Activated CD4-positive, CD25-positive, alpha-beta regulatory T cell treated with anti-CD3 and anti-CD28 coated beads, Interleukin-2, amount 50 U/mL, for 72 hours (primary cell): ENCODE data around the gene PRXL2C.
"Not testable (repeated sequence)": the region's sequence is repeated elsewhere in the genome, so short reads cannot be mapped to it uniquely, and the experiment has no call there.

ENCODE experiments used
- DNase-seq: peaks from one replicate; pipeline ENCODE4 v3.0.0; 2021

PRXL2C gene

GRCh38 chr9:96646081-96646991, 8.8 kb downstream of the PRXL2C start:
- DNase-seq: no peak

DNA sequence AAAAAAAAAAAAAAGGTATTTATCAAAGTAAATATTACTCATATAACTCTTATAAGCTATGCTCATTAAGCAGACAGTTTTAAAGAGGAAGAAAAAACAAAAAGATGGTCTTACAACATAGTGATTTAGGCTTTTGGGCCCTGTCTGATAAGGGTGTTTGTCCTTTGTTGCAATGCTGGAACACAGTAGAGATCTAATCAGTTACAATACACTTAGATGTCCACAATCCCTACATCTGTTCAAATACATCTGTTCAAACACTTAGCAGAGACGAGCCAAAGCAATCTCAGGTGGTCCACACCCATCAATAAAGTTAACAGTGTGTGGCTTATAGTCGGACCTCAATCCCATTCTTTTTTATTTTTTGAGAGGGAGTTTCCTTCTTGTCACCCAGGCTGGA, 11.0 kb downstream of the PRXL2C start:
- no peak for DNase-seq

DNA sequence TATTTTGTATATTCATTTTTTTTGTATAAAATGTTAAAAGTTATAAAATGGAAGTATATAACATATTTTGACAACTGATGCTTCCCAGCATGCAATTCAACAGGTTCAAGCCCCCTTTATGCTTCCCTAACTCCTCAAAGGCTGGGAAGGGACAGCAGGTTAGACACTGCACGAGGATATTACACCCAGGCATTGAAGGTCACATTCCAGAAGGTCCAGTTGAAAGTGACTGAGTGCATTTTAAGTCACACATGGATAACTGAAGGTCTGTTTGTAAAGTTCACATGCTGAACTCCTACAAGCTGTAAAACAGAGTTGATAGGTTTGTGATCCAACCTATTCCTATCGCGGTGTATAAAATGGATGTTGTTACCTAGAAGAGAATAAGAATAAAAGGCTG, 13.6 kb downstream of the PRXL2C start:
- no peak for DNase-seq

DNA sequence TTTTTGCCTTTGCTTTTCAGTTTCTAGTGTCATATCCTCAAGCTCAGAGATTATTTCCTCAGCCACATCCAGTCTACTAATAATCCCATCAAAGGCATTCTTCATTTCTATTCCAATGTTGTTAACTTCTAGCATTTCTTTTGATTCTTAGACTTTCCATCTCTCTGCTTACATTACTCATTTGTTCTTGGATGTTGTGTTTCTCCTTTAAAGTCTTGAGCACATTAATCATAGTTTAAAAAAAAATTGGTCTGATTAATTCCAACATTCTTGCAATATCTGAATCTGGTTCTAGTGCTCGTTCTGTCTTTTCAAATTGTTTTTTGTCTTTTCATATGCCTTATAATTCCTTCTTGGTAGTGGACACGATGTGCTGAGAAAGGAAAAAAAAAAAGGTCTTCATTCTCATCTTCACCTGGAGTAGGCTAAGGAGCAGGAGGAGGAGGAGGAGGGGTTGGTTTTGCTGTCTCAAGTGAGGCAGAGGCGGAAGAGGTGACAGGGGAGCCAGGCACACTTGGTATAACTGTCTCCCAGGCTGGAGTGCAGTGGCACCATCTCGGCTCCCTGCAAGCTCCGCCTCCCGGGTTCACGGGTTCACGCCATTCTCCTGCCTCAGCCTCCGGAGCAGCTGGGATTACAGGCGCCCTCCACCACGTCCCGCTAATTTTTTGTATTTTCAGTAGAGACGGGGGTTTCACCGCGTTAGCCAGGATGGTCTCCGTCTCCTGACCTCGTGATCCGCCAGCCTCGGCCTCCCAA, 16.3 kb downstream of the PRXL2C start:
- DNase-seq: no peak

- no peak for DNase-seq
Measured at GRCh38 chr9:96636368-96636767, 18.7 kb downstream of the PRXL2C start.

DNA sequence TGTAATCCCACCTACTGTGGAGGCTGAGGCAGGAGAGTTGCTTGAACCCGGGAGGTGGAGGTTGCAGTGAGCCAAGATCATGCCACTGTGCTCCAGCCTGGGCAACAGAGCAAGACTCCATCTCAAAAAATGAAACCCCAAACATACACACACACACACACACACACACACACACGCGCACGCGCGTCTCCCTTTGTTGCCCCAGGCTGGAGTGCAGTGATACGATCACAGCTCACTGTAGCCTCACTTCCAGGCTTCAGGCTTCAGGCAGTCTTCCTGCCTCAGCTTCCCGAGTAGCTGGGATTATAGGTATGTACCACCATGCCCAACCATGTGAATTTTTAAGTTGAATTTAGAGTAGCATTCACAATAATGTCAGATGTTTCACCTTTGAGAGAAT, 21.5 kb downstream of the PRXL2C start:
- not testable (repeated sequence) for DNase-seq

- no peak for DNase-seq
Measured at GRCh38 chr9:96626912-96627311, 28.2 kb downstream of the PRXL2C start.

DNA sequence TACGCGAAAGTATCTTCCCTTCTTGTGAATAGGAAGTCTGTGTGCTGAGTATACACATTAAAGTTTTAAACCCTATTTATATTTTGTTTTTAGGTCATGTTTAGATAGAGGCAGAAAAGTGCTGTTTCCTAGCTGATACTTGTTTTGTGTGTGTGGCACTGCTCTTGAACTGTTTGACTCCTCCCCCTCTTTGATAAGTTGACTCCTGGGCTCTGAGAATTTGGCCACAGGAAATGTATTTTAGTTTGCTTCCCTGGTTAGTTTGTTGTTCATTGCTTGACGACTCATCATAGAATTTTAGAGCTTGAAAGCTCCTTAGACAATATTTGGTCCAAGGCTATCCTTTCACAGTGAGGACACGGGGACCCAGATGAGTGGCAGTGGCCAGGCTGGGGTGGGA, 33.5 kb downstream of the PRXL2C start:
- DNase-seq: no peak

DNA sequence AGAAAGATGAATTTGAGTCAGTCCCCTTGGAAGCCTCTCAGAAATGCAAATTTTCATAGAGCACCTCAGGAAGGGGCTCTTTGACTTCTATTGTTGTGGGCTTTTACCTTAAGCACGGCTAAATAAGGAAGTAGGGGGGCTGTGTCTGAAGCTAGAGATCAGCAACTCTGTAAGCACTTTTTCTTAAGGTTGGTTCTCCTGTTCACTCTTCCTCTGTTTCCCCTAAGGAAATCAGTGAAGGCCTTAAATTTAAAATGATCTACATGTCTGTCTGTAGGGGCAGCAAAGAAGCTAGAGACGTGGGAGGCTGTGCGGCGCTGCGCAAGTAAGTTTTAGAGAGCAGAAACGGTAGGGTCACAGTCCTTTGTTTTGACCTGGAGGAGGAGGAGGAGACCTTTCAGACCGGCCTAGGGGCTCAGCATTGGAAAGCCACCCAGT, 34.3 kb downstream of the PRXL2C start:
- DNase-seq: no peak

DNA sequence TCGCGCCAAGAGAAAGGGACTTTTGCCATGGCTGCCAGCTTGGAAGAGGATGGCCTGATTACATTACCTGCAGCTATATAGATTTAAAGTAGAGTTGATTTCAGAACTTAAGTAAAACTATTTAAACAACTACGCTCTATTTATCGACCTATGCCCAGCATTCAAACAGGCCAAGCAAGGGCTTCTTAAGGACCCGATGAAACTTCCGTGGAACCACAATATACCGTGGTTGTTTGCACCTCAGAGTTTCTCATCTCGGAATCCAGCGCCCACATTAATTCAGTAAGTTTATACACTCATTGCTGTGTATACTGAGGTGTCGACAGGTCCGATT, 35.0 kb downstream of the PRXL2C start:
- no peak for DNase-seq

GRCh38 chr9:96619491-96620180, 35.5 kb downstream of the PRXL2C start, which contains the start of gene CDC14B:
TSS of gene CDC14B (minus strand) at chr9:96619843. CDS start at chr9:96619378, 465 bp downstream.
- DNase-seq: peak; percentile 68

- no peak for DNase-seq
Measured at GRCh38 chr9:96619124-96619465, 36.0 kb downstream of the PRXL2C start.

DNA sequence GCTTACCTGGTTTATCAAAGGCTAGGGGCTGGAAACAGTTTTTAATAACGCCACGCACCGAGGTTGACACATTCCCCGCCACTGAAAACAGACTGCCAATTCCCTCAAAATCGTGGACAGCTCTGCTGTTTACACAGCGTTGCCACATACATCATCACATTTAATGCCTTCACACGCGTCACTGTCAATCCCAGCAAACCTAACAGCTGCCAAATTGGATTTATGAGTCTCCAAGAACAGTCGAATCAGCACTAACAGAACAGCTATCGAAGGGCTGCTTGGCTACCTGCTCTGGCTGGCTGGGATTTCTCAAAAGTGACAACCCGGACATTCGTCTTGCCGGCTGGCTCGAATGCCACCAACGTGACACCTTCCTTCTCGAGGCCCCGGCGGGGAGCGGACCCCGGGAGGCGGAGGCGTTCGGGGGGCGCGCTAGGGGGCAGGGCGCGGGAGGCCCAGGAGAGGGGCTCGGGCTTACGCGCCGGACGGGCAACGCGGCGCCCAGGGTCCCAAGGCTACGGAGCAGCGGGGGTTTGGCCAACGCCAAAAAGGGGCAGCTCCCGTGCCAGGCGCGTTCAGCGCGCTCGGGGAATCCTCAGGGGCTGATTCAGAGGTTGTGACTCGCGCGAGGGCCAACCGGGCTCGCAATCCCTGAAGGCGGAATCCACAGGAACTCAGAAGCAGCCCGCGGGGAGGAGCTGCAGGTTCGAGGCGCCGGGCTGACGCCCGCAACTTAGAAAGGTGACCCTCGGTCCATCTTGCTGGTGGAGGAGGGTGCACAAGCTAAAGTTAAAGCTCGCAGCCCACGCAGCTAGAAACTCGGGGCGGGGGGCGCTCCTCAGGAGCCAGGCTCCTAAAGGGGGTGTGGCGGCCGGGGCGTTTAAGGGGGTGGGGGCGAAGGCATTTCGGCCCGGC, 36.7 kb downstream of the PRXL2C start:
- no peak for DNase-seq

- no peak for DNase-seq
Measured at GRCh38 chr9:96617439-96618185, 37.5 kb downstream of the PRXL2C start.

DNA sequence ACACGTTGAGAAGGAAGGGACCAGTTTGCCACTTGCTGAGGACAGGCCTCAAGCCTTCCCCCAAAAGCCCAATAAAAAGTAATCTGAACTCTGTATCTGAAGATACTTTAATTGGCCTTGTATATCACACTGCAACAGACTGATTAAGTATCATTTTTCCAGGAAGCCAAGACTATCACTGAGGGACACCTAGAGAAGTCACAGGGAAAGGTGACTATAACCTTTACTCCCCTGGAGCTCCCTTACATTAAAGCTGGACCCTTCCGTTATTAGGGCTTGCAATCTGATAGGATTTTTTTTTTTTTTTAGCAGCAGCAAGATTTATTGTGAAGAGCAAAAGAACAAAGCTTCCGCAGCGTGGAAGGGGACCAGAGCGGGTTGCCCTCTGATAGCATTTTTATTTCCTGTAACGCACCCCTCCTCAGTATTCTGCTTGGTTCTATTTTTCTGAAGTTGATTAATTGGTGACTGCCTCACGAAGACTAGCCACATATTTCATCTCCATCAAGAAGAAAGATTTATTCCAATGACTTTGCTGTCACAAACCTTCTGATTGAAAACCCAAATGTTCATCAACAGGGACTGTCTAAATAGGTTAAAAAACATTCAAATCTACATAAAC, 38.2 kb downstream of the PRXL2C start:
- no peak for DNase-seq

DNA sequence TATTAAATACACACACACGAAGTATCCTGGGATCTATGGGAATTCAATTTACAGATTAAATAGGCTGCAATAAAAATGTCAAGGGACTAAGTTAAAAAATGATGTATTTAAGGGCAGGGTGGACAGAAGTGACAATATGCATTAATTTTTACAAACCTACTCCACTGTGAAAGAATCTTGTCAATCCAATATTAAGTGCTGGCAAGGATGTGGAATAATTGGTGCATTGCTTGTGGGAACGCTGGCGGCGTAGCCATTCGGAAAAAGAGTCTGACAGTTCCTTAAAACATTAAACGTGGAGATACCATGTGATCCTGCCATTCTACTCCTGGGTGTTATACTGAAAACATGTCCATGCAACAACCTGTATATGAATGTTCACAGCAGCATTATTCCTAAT, 39.7 kb downstream of the PRXL2C start:
- no peak for DNase-seq

GRCh38 chr9:96614664-96615063, 40.5 kb downstream of the PRXL2C start:
- not testable (repeated sequence) for DNase-seq

- no peak for DNase-seq
Measured at GRCh38 chr9:96612966-96613589, 42.0 kb downstream of the PRXL2C start.

DNA sequence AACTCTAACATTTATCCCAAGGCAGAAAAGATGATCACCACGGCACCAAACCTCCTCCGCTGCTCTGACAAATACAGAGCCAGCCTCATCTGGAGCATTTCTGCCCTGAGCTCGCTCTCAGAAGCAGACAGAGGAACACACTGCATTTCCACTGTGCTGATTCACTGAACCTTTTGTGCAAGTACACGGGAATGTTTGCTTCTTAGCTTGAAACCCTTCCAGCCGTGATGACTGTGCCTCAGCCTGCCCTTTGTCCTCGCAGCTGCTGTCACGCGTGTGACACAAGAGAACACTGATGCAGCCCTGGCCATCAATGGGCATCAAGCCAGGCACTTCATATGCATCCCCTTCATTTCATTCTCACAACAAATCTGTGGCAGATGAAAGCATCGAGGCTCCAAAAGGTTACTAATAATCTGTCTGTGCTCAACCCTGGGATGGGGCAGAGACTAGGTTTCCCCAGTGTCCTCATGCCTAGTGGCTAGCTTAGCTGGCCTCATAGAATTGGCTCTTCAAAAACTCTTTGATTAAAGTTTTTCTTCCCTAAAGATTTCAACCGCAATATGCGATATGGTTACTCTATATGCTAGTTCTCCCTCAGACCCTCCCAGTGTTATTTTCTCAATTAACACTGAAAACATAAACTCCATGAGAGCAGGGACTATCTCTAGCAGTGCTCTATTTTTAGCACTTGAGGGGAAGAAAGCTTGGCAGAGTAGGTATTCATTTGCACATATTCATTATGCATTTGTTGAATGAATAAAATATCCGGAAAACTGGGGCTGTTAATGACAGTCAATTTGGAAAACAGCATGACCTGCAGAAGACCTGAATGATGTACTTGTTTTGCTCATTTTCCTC, 42.8 kb downstream of the PRXL2C start:
- no peak for DNase-seq

DNA sequence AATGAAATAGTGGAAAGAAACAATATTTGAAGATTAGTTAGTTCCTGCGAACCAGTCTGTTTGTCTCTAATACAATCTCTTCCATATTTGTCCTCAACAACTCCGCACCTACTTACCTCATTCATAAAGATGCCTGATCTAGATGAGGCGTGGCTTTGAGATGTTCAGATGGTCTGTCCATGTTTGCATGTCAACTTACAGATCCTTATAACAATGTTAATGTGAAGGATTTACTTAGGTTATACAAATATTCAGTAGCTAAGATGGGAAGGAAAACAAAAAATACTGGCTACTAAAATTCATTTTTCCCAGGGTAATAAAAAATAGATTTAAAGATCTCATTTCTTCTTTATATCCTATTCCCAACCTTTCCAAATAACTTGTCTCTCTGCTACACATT, 43.8 kb downstream of the PRXL2C start:
- no peak for DNase-seq
